H9 (cell line): Measurements from ENCODE around the gene SLC51B. TPM values are rescaled to one million over a fixed set of nuclear protein-coding genes. Genes with fewer than 3 reads are reported as not detected.

Experiments
- DNase-seq: peaks from one replicate; pipeline ENCODE4 v3.0.0-alpha.2; 2017
- H2AFZ ChIP-seq: one replicate; pipeline ENCODE4 v1.6.1; 2013; ENCODE audit warnings: mild to moderate bottlenecking, low read length, control low read depth, moderate library complexity
- H2AK5ac ChIP-seq: 2 replicates; pipeline ENCODE4 v1.6.1; 2013; ENCODE audit warnings: low read length, control low read depth, mixed read lengths; ENCODE audit not compliant: insufficient read length
- H2BK120ac ChIP-seq: one replicate; pipeline ENCODE4 v1.6.1; 2013; ENCODE audit warnings: low read depth, mild to moderate bottlenecking, low read length, control low read depth, inconsistent platforms; ENCODE audit not compliant: poor library complexity, severe bottlenecking
- H2BK12ac ChIP-seq: 2 replicates; pipeline ENCODE4 v1.6.1; 2013; ENCODE audit warnings: low read length, control low read depth, mixed read lengths, low read depth; ENCODE audit not compliant: insufficient read length
- H2BK15ac ChIP-seq: 2 replicates; pipeline ENCODE4 v1.6.1; 2013; ENCODE audit warnings: low read depth, low read length, control low read depth
- H2BK20ac ChIP-seq: one replicate; pipeline ENCODE4 v1.6.1; 2013; ENCODE audit warnings: low read depth, mild to moderate bottlenecking, low read length, control low read depth, inconsistent platforms; ENCODE audit not compliant: poor library complexity, severe bottlenecking
- H2BK5ac ChIP-seq: 2 replicates; pipeline ENCODE4 v1.6.1; 2013; ENCODE audit warnings: low read length, control low read depth, mixed read lengths; ENCODE audit not compliant: insufficient read length
- H3K14ac ChIP-seq: 2 replicates; pipeline ENCODE4 v1.6.1; 2013; ENCODE audit warnings: low read length, control low read depth; ENCODE audit not compliant: insufficient read depth
- H3K18ac ChIP-seq: 2 replicates; pipeline ENCODE4 v1.6.1; 2013; ENCODE audit warnings: low read depth, mild to moderate bottlenecking, mixed read lengths, low read length, control low read depth; ENCODE audit not compliant: insufficient read length
- H3K23ac ChIP-seq: 2 replicates; pipeline ENCODE4 v1.6.1; 2013; ENCODE audit warnings: low read length, control low read depth, mixed read lengths, low read depth; ENCODE audit not compliant: insufficient read length
- H3K23me2 ChIP-seq: 2 replicates; pipeline ENCODE4 v1.6.1; 2013; ENCODE audit warnings: low read depth, mild to moderate bottlenecking, mixed read lengths, low read length, control low read depth; ENCODE audit not compliant: insufficient read length, poor library complexity, severe bottlenecking
- H3K27ac ChIP-seq: 2 replicates; pipeline ENCODE4 v1.5.1; 2013; ENCODE audit warnings: low read length, control low read depth, mixed read lengths, low read depth; ENCODE audit not compliant: insufficient read length
- H3K27me3 ChIP-seq: 2 replicates; pipeline ENCODE4 v1.6.1; 2013; ENCODE audit warnings: low read length, control low read depth, inconsistent platforms; ENCODE audit not compliant: insufficient read depth
- H3K4ac ChIP-seq: 2 replicates; pipeline ENCODE4 v1.6.1; 2013; ENCODE audit warnings: low read depth, mild to moderate bottlenecking, control low read depth, inconsistent platforms, low read length, moderate library complexity
- H3K4me1 ChIP-seq: 2 replicates; pipeline ENCODE4 v1.6.1; 2013; ENCODE audit warnings: low read length, control low read depth, inconsistent platforms; ENCODE audit not compliant: insufficient read depth
- H3K4me2 ChIP-seq: 2 replicates; pipeline ENCODE4 v1.6.1; 2013; ENCODE audit warnings: low read length, control low read depth, mixed read lengths; ENCODE audit not compliant: insufficient read length, insufficient read depth
- H3K56ac ChIP-seq: 2 replicates; pipeline ENCODE4 v1.6.1; 2013; ENCODE audit warnings: low read depth, mild to moderate bottlenecking, mixed read lengths, low read length, control low read depth; ENCODE audit not compliant: insufficient read length
- H3K79me1 ChIP-seq: 2 replicates; pipeline ENCODE4 v1.6.1; 2013; ENCODE audit warnings: low read depth, mild to moderate bottlenecking, moderate library complexity, low read length, control low read depth, inconsistent platforms; ENCODE audit not compliant: insufficient read depth, poor library complexity, severe bottlenecking
- H3K79me2 ChIP-seq: 2 replicates; pipeline ENCODE4 v1.6.1; 2013; ENCODE audit warnings: low read length, control low read depth, inconsistent platforms; ENCODE audit not compliant: insufficient read depth
- H3K9ac ChIP-seq: 2 replicates; pipeline ENCODE4 v1.6.1; 2013; ENCODE audit warnings: low read length, control low read depth, mixed read lengths; ENCODE audit not compliant: insufficient read length; ENCODE audit errors: extremely low read depth
- H3K9me3 ChIP-seq: one replicate; pipeline ENCODE4 v1.6.1; 2013; ENCODE audit warnings: low read depth, low read length, inconsistent platforms; ENCODE audit not compliant: control insufficient read depth
- H3T11ph ChIP-seq: one replicate; pipeline ENCODE4 v1.6.1; 2013; ENCODE audit warnings: mild to moderate bottlenecking, low read length, control low read depth, inconsistent platforms
- H4K20me1 ChIP-seq: one replicate; pipeline ENCODE4 v1.6.1; 2013; ENCODE audit not compliant: control insufficient read depth, insufficient read length, insufficient read depth
- H4K5ac ChIP-seq: 2 replicates; pipeline ENCODE4 v1.6.1; 2013; ENCODE audit warnings: low read depth, mild to moderate bottlenecking, mixed read lengths, low read length, control low read depth; ENCODE audit not compliant: insufficient read length
- H4K8ac ChIP-seq: replicated peaks from 2 replicates; pipeline ENCODE4 v1.6.1; 2013; ENCODE audit warnings: low read length, control low read depth, mixed read lengths, low read depth; ENCODE audit not compliant: insufficient read length
- H4K91ac ChIP-seq: 2 replicates; pipeline ENCODE4 v1.6.1; 2013; ENCODE audit warnings: low read depth, mild to moderate bottlenecking, moderate library complexity, mixed read lengths, low read length, control low read depth; ENCODE audit not compliant: insufficient read length
- H3K27ac Mint-ChIP-seq, 3 experiments: 2 replicates in 2 of 3; 3 replicates in 1 of 3; pipeline ENCODE4 v1.8.0; 2020 to 2021; ENCODE audit warnings: mixed read lengths in 3 of 3, mild to moderate bottlenecking in 1 of 3, moderate library complexity in 1 of 3
- H3K27me3 Mint-ChIP-seq: 2 replicates; pipeline ENCODE4 v1.8.0; 2021; ENCODE audit warnings: low read depth, mild to moderate bottlenecking, moderate library complexity, mixed read lengths
- H3K36me3 Mint-ChIP-seq, 3 experiments: 2 replicates in 2 of 3; 3 replicates in 1 of 3; pipeline ENCODE4 v1.8.0; 2020 to 2021; ENCODE audit warnings: low read depth in 3 of 3, mixed read lengths in 3 of 3; ENCODE audit not compliant: insufficient read depth in 1 of 3
- H3K4me1 Mint-ChIP-seq, 2 experiments: 2 replicates each; pipeline ENCODE4 v1.8.0; 2020; ENCODE audit warnings: mixed read lengths in 2 of 2
- H3K4me3 Mint-ChIP-seq, 2 experiments: 2 replicates in 1 of 2; 3 replicates in 1 of 2; pipeline ENCODE4 v1.8.0; 2020 to 2021; ENCODE audit warnings: mild to moderate bottlenecking in 2 of 2, mixed read lengths in 2 of 2, moderate library complexity in 1 of 2
- H3K9me3 Mint-ChIP-seq, 2 experiments: 2 replicates in 1 of 2; 3 replicates in 1 of 2; pipeline ENCODE4 v1.8.0; 2020; ENCODE audit warnings: mild to moderate bottlenecking in 2 of 2, mixed read lengths in 2 of 2, moderate library complexity in 1 of 2
- WGBS: extraction: QIAGEN DNeasy Blood & Tissue Kit; methylation state at CpG from one replicate; pipeline ENCODE4 v1.1.7; 2013; ENCODE audit warnings: missing lambda C conversion rate, low lambda C conversion rate, mixed read lengths; ENCODE audit not compliant: insufficient read length; ENCODE audit errors: extremely low coverage; 5-methylcytosine and 5-hydroxymethylcytosine counted together
- total RNA-seq: library from RNA; stranded (reverse); gene quantifications from 2 replicates; pipeline ENCODE4 v1.2.1, GENCODE V29; 2021
- TF ChIP-seq, protein P1 (sequence below): fragments of 200-600 bp; sonication (generic); conservative IDR thresholded peaks from 3 replicates; pipeline ENCODE4 v1.8.0; 2021; ENCODE audit warnings: antibody characterized with exemption, mild to moderate bottlenecking

Gene SLC51B
- total RNA-seq, 1 experiment from 2014 or later: not detected

DNA sequence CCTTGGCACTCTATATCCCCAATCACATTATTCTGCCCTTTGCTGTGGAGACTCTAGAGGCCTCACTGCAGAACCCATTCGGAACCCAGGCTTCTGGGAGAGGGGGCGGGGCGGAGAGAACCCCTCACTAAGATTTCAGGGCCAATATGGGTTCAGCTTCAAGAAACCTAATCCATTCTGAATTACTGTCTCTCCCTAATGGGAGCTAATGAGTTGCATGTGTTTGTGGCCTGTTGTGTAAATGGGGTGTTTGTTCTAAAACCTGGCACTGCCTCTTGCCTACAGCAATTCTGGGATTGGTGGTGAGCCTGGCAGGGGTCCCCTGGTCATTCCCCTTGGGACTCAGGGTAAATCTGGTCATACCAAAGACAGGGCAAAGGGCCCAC is 23.2 kb downstream of the SLC51B start:
- Histone ChIP-seq H3K4me1 (peaks cover 5% of the 10 kb centered on the region), H2BK20ac (peak overlapping the region; percentile 62), H3K9ac (no peak overlapping the region), H3K23me2 (peaks cover 7% of the 10 kb centered on the region), H3K79me2 (no peaks in the 10 kb centered on the region), H3K14ac (no peak overlapping the region), H3K9me3 (no peaks in the 10 kb centered on the region), H3K18ac (no peak overlapping the region), H4K20me1 (no peaks in the 10 kb centered on the region), H4K5ac (no peak overlapping the region), H2BK12ac (no peak overlapping the region), H2BK15ac (no peak overlapping the region), H3K79me1 (no peaks in the 10 kb centered on the region), H2BK5ac (no peak overlapping the region), H3K23ac (no peak overlapping the region), H2AK5ac (no peak overlapping the region), H3T11ph (no peak overlapping the region), H3K56ac (no peak overlapping the region), H3K4ac (no peak overlapping the region), H3K27ac (no peak overlapping the region), H3K27me3 (no peaks in the 10 kb centered on the region), H2AFZ (no peak overlapping the region), H4K8ac (no peak overlapping the region), H2BK120ac (no peak overlapping the region), H4K91ac (no peak overlapping the region), H3K4me2 (peak overlapping the region; percentile 78)
- H3K27me3 Mint-ChIP-seq: peaks cover 8% of the 10 kb centered on the region
- peaks cover 36 to 37% of the 10 kb centered on the region in 2 experiments for H3K4me1 Mint-ChIP-seq
- peaks cover 3 to 8% of the 10 kb centered on the region in 2 experiments; a peak in 3 of 5 replicates for H3K9me3 Mint-ChIP-seq
- no peak for DNase-seq
- no peak overlapping the region for H3K27ac Mint-ChIP-seq
- no CpG with 5 or more reads among the region's 3 CpGs for WGBS
- H3K36me3 Mint-ChIP-seq: peaks cover 0 to under 1% (median 0%) of the 10 kb centered on the region in 3 experiments; a peak in 3 of 7 replicates
- H3K4me3 Mint-ChIP-seq: peak overlapping the region; percentile 58 to 85
- TF ChIP-seq, protein P1, sequence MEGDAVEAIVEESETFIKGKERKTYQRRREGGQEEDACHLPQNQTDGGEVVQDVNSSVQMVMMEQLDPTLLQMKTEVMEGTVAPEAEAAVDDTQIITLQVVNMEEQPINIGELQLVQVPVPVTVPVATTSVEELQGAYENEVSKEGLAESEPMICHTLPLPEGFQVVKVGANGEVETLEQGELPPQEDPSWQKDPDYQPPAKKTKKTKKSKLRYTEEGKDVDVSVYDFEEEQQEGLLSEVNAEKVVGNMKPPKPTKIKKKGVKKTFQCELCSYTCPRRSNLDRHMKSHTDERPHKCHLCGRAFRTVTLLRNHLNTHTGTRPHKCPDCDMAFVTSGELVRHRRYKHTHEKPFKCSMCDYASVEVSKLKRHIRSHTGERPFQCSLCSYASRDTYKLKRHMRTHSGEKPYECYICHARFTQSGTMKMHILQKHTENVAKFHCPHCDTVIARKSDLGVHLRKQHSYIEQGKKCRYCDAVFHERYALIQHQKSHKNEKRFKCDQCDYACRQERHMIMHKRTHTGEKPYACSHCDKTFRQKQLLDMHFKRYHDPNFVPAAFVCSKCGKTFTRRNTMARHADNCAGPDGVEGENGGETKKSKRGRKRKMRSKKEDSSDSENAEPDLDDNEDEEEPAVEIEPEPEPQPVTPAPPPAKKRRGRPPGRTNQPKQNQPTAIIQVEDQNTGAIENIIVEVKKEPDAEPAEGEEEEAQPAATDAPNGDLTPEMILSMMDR: no peak
